ENCODE data around the gene PIH1D1. TPM values are rescaled to one million over a fixed set of nuclear protein-coding genes. Genes with fewer than 3 reads are reported as not detected.
A peak's percentile ranks its signal among the peaks of the same experiment; 100 is the strongest.

The PIH1D1 gene
- total and polyA plus RNA-seq, 10 of the 15 experiments (the other 5 are each of a cell fraction or from before 2014, with no cell fraction given): 16.1 to 153 (median 106) TPM

DNA sequence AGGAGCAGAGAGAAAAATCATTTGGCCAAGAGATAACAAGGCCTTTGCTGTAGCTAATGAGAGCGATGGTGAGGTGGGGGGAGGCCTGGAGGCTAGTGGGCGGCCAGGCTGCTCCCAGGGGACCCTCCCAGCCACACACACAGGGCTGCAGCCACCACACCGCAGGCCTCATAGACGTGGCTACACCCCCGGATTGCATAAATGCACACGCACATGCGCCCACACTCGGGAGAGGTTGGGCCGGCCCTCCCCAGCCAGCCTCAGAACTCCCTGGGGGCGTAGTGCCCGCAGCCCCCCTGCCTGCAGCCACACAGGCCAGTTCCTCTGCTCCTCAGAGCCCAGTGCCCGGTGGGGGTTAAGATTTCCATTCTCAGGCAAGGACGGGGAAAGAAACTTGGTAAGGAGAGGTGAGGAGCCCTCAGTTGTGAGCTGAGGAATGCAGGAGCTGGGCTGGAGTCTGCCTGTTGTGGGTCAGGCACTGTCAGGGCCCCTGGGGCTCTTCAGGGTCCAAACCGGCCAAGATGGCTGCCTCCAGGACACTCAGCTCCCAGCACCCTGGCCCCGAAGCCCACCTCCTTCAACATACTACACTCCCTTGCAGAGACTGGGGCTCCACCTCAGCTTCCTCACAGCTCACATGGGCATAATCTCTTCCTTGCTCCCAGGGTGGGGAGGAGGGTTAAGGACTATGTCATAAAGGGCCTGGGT is 36.4 kb downstream of the PIH1D1 start (continued):
- TF ChIP-seq, protein P1, sequence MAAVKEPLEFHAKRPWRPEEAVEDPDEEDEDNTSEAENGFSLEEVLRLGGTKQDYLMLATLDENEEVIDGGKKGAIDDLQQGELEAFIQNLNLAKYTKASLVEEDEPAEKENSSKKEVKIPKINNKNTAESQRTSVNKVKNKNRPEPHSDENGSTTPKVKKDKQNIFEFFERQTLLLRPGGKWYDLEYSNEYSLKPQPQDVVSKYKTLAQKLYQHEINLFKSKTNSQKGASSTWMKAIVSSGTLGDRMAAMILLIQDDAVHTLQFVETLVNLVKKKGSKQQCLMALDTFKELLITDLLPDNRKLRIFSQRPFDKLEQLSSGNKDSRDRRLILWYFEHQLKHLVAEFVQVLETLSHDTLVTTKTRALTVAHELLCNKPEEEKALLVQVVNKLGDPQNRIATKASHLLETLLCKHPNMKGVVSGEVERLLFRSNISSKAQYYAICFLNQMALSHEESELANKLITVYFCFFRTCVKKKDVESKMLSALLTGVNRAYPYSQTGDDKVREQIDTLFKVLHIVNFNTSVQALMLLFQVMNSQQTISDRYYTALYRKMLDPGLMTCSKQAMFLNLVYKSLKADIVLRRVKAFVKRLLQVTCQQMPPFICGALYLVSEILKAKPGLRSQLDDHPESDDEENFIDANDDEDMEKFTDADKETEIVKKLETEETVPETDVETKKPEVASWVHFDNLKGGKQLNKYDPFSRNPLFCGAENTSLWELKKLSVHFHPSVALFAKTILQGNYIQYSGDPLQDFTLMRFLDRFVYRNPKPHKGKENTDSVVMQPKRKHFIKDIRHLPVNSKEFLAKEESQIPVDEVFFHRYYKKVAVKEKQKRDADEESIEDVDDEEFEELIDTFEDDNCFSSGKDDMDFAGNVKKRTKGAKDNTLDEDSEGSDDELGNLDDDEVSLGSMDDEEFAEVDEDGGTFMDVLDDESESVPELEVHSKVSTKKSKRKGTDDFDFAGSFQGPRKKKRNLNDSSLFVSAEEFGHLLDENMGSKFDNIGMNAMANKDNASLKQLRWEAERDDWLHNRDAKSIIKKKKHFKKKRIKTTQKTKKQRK (IDR thresholded peaks at IDR 0.05; ENCODE audit: low read depth, low read length): no peak
- peak; percentile 74 for TF ChIP-seq TBL1XR1 (IDR thresholded peaks at IDR 0.05; ENCODE audit: low read depth, low read length)
- TF ChIP-seq IRF4 (IDR thresholded peaks at IDR 0.05; ENCODE audit: low read depth, low read length): peak; percentile 21; the same call in 1 of the 2 replicates
- no peak for TF ChIP-seq JUND (IDR thresholded peaks at IDR 0.05; ENCODE audit: low read depth, low read length)
- TF ChIP-seq RFX5 (IDR thresholded peaks at IDR 0.05; ENCODE audit: low read depth, low read length): no peak
- TF ChIP-seq, protein P2, sequence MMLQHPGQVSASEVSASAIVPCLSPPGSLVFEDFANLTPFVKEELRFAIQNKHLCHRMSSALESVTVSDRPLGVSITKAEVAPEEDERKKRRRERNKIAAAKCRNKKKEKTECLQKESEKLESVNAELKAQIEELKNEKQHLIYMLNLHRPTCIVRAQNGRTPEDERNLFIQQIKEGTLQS (IDR thresholded peaks at IDR 0.05; ENCODE audit: borderline replicate concordance, extremely low read depth, low read depth, low read length): no peak
- TF ChIP-seq BRCA1 (IDR thresholded peaks at IDR 0.05; ENCODE audit: low read depth, low read length): no peak
- TF ChIP-seq HDGF (IDR thresholded peaks at IDR 0.05): 0 out of 2 replicates have a peak, but pooled peaks have one; percentile 40
- TF ChIP-seq NR2F1 (conservative IDR thresholded peaks at IDR 0.05): peak; percentile 87
- TF ChIP-seq BMI1 (IDR thresholded peaks at IDR 0.05; ENCODE audit: borderline replicate concordance): peak; percentile 81
